Activated CD8-positive, alpha-beta memory T cell treated with anti-CD3 and anti-CD28 coated beads, Interleukin-2, amount 50 U/mL, for 1 hour (primary cell): ENCODE results near the gene KCNIP1.

Experiments used
- DNase-seq: peaks from one replicate; pipeline ENCODE4 v3.0.0-alpha.2; 2020; ENCODE audit errors: extremely low read depth

Gene KCNIP1

DNA sequence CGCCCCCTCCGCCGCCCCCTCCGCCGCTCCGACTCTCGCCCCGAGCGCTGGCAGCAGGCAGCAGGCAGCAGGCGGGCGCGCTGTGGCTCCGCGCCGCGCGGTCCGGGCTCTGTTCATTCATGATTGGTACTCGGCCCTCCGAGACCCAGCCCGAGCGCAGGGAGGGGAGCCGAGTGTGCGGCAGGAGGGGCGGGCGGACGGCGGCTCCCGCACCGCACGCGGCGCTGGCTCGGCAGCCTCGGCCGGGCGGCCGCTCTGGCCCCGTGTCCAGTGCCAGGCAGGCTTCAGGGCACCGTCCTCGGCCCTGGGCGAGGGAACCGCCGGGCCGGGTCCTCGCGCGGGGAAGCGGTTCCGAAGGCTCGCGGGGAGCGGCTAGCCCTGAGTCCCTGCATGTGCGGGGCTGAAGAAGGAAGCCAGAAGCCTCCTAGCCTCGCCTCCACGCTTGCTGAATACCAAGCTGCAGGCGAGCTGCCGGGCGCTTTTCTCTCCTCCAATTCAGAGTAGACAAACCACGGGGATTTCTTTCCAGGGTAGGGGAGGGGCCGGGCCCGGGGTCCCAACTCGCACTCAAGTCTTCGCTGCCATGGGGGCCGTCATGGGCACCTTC, at the start of gene KCNIP1:
Gene KCNIP1, plus strand, starts transcription at position 31 of the 607 bp plus-strand sequence.
- DNase-seq: no peak

DNA sequence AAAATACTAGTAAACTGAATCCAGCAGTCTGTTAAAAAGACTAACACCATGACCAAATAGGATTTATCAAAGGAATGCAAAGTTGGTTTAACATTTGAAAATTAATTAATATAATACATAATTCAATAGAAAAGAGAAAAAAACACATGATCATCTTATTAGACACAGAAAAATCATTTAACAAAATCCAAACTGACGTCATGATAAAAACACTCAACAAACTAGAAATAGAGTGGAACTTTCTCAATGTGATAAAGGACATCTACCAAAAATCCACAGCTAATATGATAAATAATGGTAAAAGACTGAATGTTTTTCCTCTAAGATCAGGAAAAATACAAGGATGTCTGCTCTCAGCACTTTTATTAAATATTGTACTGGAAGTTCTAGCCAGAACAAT, 40.4 kb upstream of the KCNIP1 start:
- DNase-seq: no peak

DNA sequence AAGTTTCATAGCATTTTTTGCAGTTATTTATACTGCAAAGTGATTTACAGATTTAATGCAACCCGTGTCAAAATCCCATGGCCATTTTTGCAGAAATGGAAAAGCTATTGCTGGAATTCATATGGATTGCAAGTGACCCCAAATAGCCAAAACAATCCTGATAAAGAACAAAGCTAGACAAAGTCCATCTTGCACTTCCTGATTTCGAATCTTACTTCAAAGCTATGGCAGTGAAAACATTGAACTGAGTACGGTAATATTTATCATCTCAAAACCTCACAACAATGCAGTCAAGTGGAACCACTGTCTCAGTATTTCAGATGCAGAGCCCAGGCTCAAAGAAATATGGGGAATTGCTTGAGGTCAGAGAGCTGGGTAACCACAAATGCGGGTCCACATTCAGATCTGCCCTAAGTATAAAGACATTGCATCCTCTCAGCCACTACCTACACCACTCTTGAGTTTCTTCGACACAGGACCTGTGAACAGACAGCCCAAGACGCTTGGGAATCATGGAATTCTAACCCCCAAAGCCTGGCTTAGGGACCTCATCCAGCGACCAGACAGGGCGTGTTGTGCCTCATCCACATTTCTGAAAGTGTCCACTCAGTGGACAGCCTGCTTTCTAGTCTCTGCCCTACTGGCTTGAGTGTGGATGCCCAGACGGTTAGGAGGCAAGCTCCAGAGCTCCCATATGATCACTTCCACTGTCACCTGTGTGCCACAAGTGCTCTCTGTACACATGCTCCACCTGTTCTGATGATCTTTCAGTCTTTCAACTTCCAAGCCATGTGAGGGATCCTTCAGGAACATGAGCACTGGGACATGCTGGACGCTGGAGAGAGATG, 39.3 kb upstream of the KCNIP1 start:
- DNase-seq: no peak

DNA sequence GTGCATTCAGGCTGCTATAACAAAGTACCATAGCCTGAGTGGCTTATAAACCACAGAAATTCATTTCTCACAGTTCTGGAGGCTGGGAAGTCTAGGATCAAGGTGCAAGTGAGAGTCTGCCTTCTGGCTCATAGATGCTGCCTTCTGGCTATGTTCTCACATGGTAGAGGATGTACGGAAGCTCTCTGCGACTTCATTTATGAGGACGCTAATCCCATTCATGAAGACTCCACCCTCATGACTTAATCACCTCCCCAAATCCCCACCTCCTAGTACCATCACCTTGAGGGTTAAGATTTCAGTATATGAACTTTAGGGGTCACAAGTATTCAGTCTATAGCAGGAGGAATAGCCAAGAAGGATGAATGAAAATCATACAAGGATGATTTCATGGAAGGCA, 37.3 kb upstream of the KCNIP1 start:
- DNase-seq: no peak

DNA sequence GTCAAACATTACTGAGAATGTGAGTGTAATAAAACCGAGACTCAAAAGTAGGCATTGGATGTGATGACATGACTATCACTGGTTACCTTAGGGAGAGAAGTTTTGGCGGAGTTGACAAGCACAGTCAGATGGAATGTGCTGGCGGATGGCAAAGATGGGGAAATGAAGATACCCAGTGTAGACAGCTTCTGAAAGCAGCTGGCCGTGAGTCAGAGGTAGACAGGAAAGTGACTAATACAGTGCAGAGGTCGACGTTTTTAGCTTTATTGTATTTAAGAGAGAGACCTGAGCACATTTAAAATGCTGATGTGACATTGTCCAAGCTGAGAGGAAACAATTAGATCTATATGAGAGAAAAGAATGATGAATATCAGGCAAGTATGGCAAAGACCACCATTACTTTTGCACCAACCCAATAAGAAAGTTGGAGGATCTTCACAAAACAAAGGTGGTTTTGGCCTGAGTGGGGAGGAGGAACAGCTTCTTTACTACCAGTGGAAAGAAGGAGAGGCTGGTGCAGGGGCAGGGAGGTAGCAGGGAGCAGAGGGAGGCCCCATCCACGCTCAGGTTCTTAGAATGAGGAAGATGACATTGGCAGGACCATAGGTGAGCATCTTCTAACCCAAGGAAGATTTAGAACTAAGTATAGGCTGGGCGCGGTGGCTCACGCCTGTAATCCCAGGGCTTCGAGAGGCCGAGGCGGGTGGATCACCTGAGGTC, 36.7 kb upstream of the KCNIP1 start:
- DNase-seq: no peak

GRCh38 chr5:170468633-170469285, 35.1 kb upstream of the KCNIP1 start:
- DNase-seq: no peak

DNA sequence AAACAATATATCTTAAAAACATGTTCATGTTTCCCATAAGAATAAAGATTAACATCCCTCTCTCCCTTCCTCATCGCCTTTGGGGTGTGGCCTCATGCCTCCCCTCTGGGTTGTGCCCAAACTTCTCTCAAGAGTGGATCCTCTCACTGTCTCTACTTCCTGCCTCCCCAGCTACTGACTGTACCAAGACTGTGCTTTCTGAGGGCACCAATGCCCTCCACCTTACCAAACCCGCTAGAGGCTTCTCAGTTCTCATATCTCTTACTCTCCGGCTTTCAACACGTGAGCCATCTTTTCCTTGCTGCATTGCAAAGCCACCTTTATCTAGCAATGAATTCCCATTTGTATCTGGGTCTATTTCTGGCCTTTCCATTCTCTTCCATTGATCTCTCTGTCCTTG, 34.4 kb upstream of the KCNIP1 start:
- no peak for DNase-seq

DNA sequence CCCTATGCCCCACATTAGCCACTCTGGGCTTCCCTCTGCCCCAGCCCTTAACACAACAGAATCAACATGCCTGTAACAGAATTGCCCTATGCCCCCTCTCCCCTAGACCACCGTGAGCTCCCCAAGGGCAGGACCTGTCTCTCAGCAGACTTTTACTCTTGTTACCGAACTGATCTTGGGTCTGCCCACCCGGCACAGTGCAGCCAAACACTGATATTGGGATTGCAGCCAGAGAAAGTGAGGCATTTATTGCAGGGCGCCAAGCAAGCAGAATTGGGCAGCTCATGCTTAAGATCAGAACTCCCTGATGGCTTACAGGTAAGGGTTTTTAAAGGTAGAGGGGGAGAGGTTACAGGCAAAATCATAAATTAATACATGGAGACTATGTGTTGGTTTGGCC, 33.5 kb upstream of the KCNIP1 start:
- DNase-seq: no peak

- DNase-seq: no peak
Observed at GRCh38 chr5:170470808-170471404, 32.9 kb upstream of the KCNIP1 start.

DNA sequence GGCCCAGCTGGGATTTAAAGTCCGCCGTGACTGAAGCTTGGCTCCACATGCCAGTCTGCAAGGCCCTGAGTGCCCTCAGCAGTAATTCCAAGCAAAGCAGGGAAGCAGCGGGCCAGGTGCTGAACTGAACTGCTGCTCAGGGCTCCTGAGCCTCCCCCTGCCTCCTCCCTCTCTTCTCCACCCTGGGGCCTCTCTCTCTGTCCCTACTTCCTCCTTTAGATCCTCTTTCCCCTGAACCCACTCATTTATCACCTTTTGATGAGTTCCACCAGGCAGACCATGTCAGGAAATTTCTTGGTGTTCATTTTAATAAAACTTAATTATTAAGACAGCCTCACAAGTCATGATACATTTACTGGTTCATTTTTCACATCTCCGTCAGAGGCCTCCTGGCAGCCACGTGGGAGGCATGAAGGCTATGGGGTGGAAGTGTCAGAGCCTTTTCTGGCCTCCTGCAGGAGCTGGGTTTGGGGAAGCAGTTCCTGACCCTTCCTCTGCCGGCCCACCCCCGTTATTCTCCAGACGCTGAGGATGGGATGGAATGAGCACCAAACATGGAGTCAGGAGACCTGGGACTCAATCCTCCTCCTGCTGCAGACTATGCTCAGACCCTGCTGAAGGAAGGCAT, 32.2 kb upstream of the KCNIP1 start:
- DNase-seq: no peak

DNA sequence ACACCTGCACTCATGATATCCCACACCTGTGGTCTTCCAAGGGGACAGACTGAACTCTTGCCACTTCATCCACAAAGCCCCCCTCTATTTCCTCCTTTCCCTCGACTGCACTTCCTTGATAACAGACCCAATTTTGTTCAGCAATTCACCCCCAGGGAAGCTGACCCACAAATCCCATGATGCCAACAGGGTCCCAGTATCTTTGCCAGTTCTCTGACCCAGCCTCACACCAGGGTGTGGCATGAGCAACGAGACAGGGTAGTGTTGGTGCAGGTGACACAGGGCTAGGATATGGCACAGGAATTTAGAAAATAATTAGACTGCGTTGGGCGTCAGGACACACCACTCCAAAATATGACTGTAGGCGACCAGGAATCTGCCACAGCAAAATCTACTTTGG, 30.2 kb upstream of the KCNIP1 start:
- DNase-seq: no peak

- DNase-seq: no peak
Observed at GRCh38 chr5:170474489-170475274, 29.1 kb upstream of the KCNIP1 start.

GRCh38 chr5:170475294-170476000, 28.4 kb upstream of the KCNIP1 start:
- DNase-seq: no peak

- no peak for DNase-seq
Observed at GRCh38 chr5:170476704-170477103, 27.1 kb upstream of the KCNIP1 start.

DNA sequence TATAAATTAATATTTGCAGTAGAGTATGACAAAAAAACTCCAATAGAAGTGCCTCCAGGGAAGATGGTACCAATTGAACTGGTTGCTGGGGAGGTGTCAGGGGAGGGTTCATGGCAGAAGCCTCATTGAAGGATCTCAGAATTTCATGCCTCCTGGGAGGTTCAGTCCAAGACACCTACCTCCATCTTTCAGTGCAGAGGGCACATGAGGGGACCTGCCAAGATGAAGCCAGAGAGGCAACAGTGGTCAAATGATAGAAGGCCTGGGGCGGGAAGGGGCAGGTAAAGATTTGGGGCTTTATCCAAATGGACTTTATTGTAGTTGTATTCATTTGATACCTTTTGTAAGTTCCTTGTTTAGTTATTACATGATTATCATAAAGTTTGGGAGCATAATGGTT, 25.9 kb upstream of the KCNIP1 start:
- DNase-seq: no peak

GRCh38 chr5:170478306-170478705, 25.5 kb upstream of the KCNIP1 start:
- DNase-seq: no peak

DNA sequence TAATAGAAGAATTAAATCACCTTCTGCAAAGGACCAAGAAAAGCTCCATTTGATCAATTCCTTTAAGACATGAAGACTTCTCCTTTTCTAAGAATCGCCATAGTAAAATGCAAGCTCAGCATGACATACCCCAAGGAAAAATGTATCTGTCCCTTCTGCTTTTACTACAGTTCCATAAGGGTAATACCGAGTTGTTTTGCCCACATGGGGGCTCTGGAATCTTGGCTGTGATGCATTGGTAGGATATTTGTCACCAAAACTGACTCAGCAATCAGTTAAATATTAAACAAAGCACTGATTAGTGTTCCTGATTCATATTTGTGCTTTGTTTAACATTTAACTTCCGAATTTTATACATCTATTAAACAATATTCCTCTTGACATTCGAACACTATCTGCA, 24.3 kb upstream of the KCNIP1 start:
- no peak for DNase-seq

DNA sequence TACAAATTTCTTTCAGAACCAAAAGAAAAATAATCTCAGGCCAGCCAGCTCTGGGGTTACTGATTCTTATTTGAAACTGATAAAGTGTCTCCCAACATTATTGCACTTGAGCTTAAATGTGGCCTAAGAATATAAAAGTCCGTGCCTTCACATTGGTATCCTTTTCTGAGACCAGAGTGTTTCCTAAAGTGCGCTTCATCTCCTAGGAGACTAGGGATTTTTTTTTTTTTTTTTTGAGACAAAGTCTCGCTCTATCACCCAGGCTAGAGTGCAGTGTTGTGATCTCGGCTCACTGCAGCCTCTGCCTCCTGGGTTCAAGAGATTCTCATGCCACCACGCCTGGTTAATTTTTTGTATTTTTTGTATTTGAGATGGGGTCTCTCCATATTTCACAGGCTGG, 23.6 kb upstream of the KCNIP1 start:
- DNase-seq: no peak

DNA sequence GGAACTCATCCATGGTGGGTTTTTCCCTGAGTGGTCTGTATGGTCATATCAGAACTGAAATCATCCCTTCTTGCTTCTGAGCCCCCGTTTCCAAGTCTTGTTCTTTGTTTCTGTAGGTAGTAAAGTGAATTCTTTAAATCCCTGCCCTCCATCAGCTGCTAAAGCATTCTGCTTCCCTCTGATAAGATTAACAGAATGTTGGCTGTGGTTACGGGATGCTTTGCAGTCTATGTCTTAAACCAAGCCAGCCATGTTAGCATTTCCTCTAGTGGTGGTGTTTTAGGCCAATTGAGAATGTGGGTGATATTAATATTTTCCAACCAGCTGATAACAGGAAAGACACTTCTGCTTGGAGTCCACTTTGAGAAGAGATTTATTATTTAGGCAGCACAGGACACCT, 22.0 kb upstream of the KCNIP1 start:
- no peak for DNase-seq

- DNase-seq: no peak
Observed at GRCh38 chr5:170482511-170482910, 21.3 kb upstream of the KCNIP1 start.
